Gastrocnemius medialis (tissue), 4 donors: ENCODE measurements around the gene MT1B. TPM values are rescaled to one million over a fixed set of nuclear protein-coding genes. Genes with fewer than 3 reads are reported as not detected.

Experiments used
- ATAC-seq, 2 donors: fragments of 150-250 bp; one replicate each; pipeline ENCODE4 v1.9.1; 2016
- DNase-seq, 2 donors: peaks; one replicate each; pipeline ENCODE4 v3.0.0-alpha.2; 2019
- H3K27ac ChIP-seq, 4 donors: fragments of 200-600 bp; sonication (generic); 1 replicate in 1 of 4; 2 replicates in 3 of 4; pipeline ENCODE4 v1.5.1; 2016 to 2018; ENCODE audit warnings: mild to moderate bottlenecking in 2 of 4, moderate library complexity in 1 of 4
- H3K27me3 ChIP-seq, 3 donors: fragments of 200-600 bp; sonication (generic) in 2 of 3; 1 replicate in 1 of 3; 2 replicates in 2 of 3; pipeline versions ENCODE4 v1.5.1 to v1.6.0; 2016 to 2019; ENCODE audit warnings: mild to moderate bottlenecking in 1 of 3, moderate library complexity in 1 of 3
- H3K36me3 ChIP-seq, 2 donors: fragments of 200-600 bp; sonication (generic) in 1 of 2; one replicate each; pipeline ENCODE4 v1.5.1; 2017 to 2018
- H3K4me1 ChIP-seq, 2 donors: fragments of 200-600 bp; sonication (generic) in 1 of 2; one replicate each; pipeline ENCODE4 v1.5.1; 2016 to 2017; ENCODE audit warnings: mild to moderate bottlenecking in 2 of 2
- H3K4me3 ChIP-seq, 4 donors: fragments of 200-600 bp; sonication (generic) in 3 of 4; 1 replicate in 1 of 4; 2 replicates in 3 of 4; pipeline ENCODE4 v1.5.1; 2016 to 2019; ENCODE audit warnings: mild to moderate bottlenecking in 2 of 4
- H3K9me3 ChIP-seq, 3 donors: fragments of 200-600 bp; sonication (generic) in 2 of 3; 1 replicate in 1 of 3; 2 replicates in 2 of 3; pipeline ENCODE4 v1.5.1; 2016 to 2019
- POLR2A ChIP-seq, 2 donors: fragments of 450-650 bp; IDR thresholded peaks; one replicate each; pipeline ENCODE4 v1.6.1; 2017; ENCODE audit warnings: antibody characterized with exemption in 2 of 2, mild to moderate bottlenecking in 2 of 2, moderate library complexity in 2 of 2
- in situ Hi-C, 4 donors: fragments of 200-750 bp; cut with MboI; loops; one replicate each; pipeline versions ENCODE4 v1.15.0 to v1.8.0; 2017; ENCODE audit warnings: low sequenced_read_pairs in 4 of 4
- intact Hi-C: fragments of 100-400 bp; cut with DNase I; formaldehyde crosslinking; loops from one replicate; pipeline ENCODE4 v1.15.1; 2023; ENCODE audit warnings: low total_unique reads
- total RNA-seq, 4 donors: library from RNA; depleted of rRNA; stranded (reverse); fragments of >200 nt; gene quantifications; one replicate each; pipeline versions ENCODE4 v1.1.0 to v1.2.3, GENCODE V29; 2016
- TF ChIP-seq, protein P1 (sequence below), 5 experiments: fragments of 450-650 bp in 3 of 5; fragments of 200-600 bp in 2 of 5; sonication (generic) in 2 of 5; IDR thresholded peaks in 4 of 5; conservative IDR thresholded peaks in 1 of 5; 1 replicate in 4 of 5; 2 replicates in 1 of 5; pipeline ENCODE4 v1.5.1; 2016 to 2019; ENCODE audit warnings: antibody characterized with exemption in 5 of 5, mild to moderate bottlenecking in 3 of 5, moderate library complexity in 3 of 5

MT1B gene
- total RNA-seq, 4 donors from 2014 or later = not detected

DNA sequence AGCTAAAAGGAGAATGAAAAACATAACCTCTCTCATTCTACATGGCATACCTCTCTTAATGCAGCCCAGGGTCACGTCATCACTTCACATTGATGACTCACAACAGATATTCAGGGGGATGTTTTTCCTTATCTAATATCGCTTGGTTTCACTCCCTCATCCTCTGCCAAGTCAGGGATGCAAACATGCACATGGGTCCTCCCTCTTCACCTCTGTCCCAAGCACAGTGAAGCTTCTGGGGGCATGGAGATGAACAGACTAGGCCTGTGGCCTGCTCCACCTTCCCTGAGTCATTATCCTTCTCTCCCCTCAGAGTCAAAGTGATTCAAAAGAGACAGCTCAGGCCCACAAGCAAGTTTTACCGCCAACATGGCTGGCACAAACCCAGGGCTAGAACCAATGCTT, 45.6 kb upstream of the MT1B start:
- H3K36me3 ChIP-seq = no peaks in the 10 kb centered on the region
- intact Hi-C loops (loop anchor here (1.0 to 5.0 kb wide), 5 partner anchors 37 to 456 kb away; no protein-coding TSS in a partner anchor), in situ Hi-C loops (loop anchor here in 2 of 4 donors (5.0 to 10.0 kb wide), 2 partner anchors 76 to 91 kb away; partner anchors contain the start of gene MT1X (in 2 of the 2))
- DNase-seq = no peak
- peak; percentile 9 for ATAC-seq
- no peak overlapping the region for H3K4me3 ChIP-seq
- TF ChIP-seq POLR2A (IDR thresholded peaks at IDR 0.05) = no peak
- TF ChIP-seq, protein P1, sequence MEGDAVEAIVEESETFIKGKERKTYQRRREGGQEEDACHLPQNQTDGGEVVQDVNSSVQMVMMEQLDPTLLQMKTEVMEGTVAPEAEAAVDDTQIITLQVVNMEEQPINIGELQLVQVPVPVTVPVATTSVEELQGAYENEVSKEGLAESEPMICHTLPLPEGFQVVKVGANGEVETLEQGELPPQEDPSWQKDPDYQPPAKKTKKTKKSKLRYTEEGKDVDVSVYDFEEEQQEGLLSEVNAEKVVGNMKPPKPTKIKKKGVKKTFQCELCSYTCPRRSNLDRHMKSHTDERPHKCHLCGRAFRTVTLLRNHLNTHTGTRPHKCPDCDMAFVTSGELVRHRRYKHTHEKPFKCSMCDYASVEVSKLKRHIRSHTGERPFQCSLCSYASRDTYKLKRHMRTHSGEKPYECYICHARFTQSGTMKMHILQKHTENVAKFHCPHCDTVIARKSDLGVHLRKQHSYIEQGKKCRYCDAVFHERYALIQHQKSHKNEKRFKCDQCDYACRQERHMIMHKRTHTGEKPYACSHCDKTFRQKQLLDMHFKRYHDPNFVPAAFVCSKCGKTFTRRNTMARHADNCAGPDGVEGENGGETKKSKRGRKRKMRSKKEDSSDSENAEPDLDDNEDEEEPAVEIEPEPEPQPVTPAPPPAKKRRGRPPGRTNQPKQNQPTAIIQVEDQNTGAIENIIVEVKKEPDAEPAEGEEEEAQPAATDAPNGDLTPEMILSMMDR (IDR thresholded peaks at IDR 0.05 in 4 of 5, conservative IDR thresholded peaks at IDR 0.05 in 1 of 5) = no peak
- no peaks in the 10 kb centered on the region for H3K9me3 ChIP-seq
- peak overlapping the region; percentile 95 to 99 (median 98) for H3K27ac ChIP-seq
- peaks cover 56 to 69% of the 10 kb centered on the region in 2 donors for H3K4me1 ChIP-seq
- no peaks in the 10 kb centered on the region for H3K27me3 ChIP-seq

DNA sequence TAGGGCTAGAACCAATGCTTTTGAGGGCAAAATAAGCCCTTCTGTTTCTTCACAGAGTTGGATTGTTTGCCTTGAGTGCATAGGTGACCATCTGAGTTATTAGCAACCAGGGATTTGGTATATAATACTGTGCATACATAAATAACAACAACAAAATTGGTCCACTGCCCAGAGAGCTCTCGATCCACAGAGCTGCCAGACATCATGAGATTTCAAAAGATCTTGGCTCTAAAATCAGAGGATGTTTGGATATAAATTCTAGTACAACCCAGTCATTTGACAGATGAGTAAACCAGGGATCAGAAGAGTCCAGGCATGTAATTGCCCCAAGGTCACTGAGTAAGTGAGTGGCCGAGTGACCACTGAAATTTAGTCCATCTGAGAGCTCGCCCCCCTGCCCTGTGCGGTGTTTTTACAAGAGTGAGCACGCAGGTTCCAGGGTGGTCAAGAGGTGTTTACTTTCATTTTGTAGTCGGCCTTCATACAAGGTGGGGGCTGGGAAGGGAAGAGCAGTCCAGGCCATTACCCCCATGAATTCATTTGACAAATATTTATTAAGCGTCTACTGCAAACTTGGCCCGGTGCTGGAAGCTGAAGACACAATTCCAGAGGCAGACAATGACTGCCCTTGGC, 45.1 kb upstream of the MT1B start:
- Histone ChIP-seq H3K27me3 (no peaks in the 10 kb centered on the region), H3K4me3 (peak overlapping the region; percentile 15 to 75 (median 32)), H3K4me1 (peaks cover 61 to 74% of the 10 kb centered on the region in 2 donors), H3K9me3 (no peaks in the 10 kb centered on the region), H3K27ac (peak overlapping the region; percentile 95 to 99 (median 98)), H3K36me3 (no peaks in the 10 kb centered on the region)
- DNase-seq = peak; percentile 69 to 85
- intact Hi-C loops (loop anchor here (1.0 to 5.0 kb wide), 5 partner anchors 36 to 456 kb away; no protein-coding TSS in a partner anchor), in situ Hi-C loops (loop anchor here in 2 of 4 donors (5.0 to 10.0 kb wide), 2 partner anchors 76 to 92 kb away; partner anchors contain the start of gene MT1X (in 2 of the 2))
- peak; percentile 46 to 59 for ATAC-seq
- TF ChIP-seq, protein P1 (IDR thresholded peaks at IDR 0.05 in 4 of 5, conservative IDR thresholded peaks at IDR 0.05 in 1 of 5) = no peak
- TF ChIP-seq POLR2A (IDR thresholded peaks at IDR 0.05) = peak in 1 of 2 donors; percentile 46

DNA sequence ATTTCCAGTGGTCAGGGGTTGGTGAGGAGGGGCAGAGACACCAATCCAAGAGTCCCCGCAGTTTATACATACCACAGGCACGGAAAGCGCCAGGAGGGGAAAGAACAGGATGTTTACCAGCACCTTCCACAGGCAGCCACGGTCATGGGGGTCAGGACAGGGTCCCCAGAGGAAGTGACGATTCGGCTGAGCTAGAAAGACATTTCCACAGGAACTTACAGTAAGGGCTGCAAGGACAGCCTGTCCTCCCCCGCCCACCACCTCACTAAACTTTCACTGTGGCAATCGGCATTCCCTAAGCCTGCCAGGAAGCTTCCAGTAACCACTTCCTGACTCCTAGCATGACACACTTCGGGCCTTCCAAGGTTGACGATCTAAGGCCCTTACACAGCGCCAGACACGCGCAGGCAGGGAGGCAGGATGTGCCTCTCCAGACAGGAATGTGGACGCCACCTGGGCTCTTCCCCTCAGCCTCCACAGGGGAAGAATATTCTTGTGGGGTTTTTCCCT, 44.5 kb upstream of the MT1B start:
- Histone ChIP-seq H3K36me3 (no peaks in the 10 kb centered on the region), H3K4me3 (peak overlapping the region; percentile 60 to 75 (median 70)), H3K9me3 (no peaks in the 10 kb centered on the region), H3K27me3 (no peaks in the 10 kb centered on the region), H3K4me1 (peaks cover 67 to 80% of the 10 kb centered on the region in 2 donors), H3K27ac (peak overlapping the region; percentile 95 to 99 (median 98))
- TF ChIP-seq, protein P1 (IDR thresholded peaks at IDR 0.05 in 4 of 5, conservative IDR thresholded peaks at IDR 0.05 in 1 of 5) = no peak
- TF ChIP-seq POLR2A (IDR thresholded peaks at IDR 0.05) = peak in 1 of 2 donors; percentile 72
- in situ Hi-C loops = loop anchor here in 2 of 4 donors (5.0 to 10.0 kb wide), 2 partner anchors 75 to 92 kb away; partner anchors contain the start of gene MT1X (in 2 of the 2)
- intact Hi-C loops = loop anchor here (2.0 to 5.0 kb wide), 4 partner anchors 36 to 455 kb away; no protein-coding TSS in a partner anchor
- DNase-seq (peak; percentile 92 to 96), ATAC-seq (peak; percentile 33 to 40)

DNA sequence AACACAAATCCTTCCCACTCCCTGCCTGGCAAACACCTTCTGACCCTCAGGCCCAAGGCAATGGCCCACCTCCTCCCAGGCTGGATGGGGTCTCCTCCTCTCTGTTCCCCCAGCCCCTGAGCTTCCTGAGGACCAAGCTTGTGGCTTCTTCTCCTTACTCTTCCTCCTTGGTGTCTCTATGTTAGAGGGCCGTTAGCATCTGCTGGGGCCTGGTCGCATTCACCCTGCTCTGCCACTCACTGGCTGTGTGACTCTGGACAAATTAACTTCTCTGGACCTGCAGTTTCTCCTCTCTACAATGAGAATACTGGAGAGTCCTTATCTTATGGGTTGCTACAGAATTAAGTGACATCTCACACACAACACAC, 44.0 kb upstream of the MT1B start:
- TF ChIP-seq, protein P1 (IDR thresholded peaks at IDR 0.05 in 4 of 5, conservative IDR thresholded peaks at IDR 0.05 in 1 of 5) = no peak
- TF ChIP-seq POLR2A (IDR thresholded peaks at IDR 0.05) = no peak
- H3K27ac ChIP-seq = peak overlapping the region; percentile 95 to 99 (median 98)
- in situ Hi-C loops (loop anchor here in 2 of 4 donors (5.0 to 10.0 kb wide), 2 partner anchors 75 to 93 kb away; partner anchors contain the start of gene MT1X (in 2 of the 2)), intact Hi-C loops (loop anchor here (1.0 to 5.0 kb wide), 6 partner anchors 35 to 455 kb away; partner anchors contain the start of genes HERPUD1 and MT1X)
- H3K4me1 ChIP-seq = peaks cover 71 to 83% of the 10 kb centered on the region in 2 donors
- no peak for DNase-seq
- no peaks in the 10 kb centered on the region for H3K36me3 ChIP-seq
- no peaks in the 10 kb centered on the region for H3K9me3 ChIP-seq
- peak overlapping the region; percentile 60 to 75 (median 70) for H3K4me3 ChIP-seq
- no peak for ATAC-seq
- no peaks in the 10 kb centered on the region for H3K27me3 ChIP-seq
